Neuronal stem cell (in vitro differentiated cells): ENCODE data around the gene ISYNA1.

Experiments
- DNase-seq: peaks from one replicate; pipeline ENCODE4 v3.0.0-alpha.2; 2013; ENCODE audit warnings: low spot score
- H2AFZ ChIP-seq: one replicate; pipeline ENCODE4 v1.6.1; 2013; ENCODE audit warnings: mild to moderate bottlenecking, low read length, inconsistent platforms
- H2AK5ac ChIP-seq: 2 replicates; pipeline ENCODE4 v1.6.1; 2013; ENCODE audit warnings: low read depth, mild to moderate bottlenecking, inconsistent platforms, low read length, moderate library complexity, mixed read lengths
- H2BK120ac ChIP-seq: 2 replicates; pipeline ENCODE4 v1.6.1; 2013; ENCODE audit warnings: low read depth, mild to moderate bottlenecking, inconsistent platforms, low read length, moderate library complexity, mixed read lengths
- H2BK12ac ChIP-seq: one replicate; pipeline ENCODE4 v1.6.1; 2013; ENCODE audit warnings: low read length, inconsistent platforms
- H2BK15ac ChIP-seq: 2 replicates; pipeline ENCODE4 v1.6.1; 2013; ENCODE audit warnings: mild to moderate bottlenecking, low read length, inconsistent platforms, mixed read lengths
- H2BK5ac ChIP-seq: one replicate; pipeline ENCODE4 v1.6.1; 2013; ENCODE audit warnings: inconsistent platforms, mild to moderate bottlenecking, low read length, moderate library complexity
- H3K14ac ChIP-seq: one replicate; pipeline ENCODE4 v1.6.1; 2013; ENCODE audit warnings: low read length, inconsistent platforms
- H3K18ac ChIP-seq: 2 replicates; pipeline ENCODE4 v1.6.1; 2013; ENCODE audit warnings: low read length, inconsistent platforms
- H3K23ac ChIP-seq: 2 replicates; pipeline ENCODE4 v1.6.1; 2013; ENCODE audit warnings: low read depth, mild to moderate bottlenecking, mixed read lengths, low read length, inconsistent platforms; ENCODE audit not compliant: poor library complexity
- H3K27ac ChIP-seq: replicated peaks from 3 replicates; pipeline ENCODE4 v1.5.1; 2013; ENCODE audit warnings: low read length, inconsistent platforms
- H3K27me3 ChIP-seq, 3 experiments: 2 replicates each; pipeline ENCODE4 v1.6.1; 2013; ENCODE audit warnings: low read length in 3 of 3, mild to moderate bottlenecking in 2 of 3, inconsistent platforms in 1 of 3, low read depth in 1 of 3, mixed read lengths in 1 of 3, moderate library complexity in 1 of 3; ENCODE audit not compliant: control insufficient read depth in 3 of 3, insufficient read depth in 3 of 3
- H3K36me3 ChIP-seq, 2 donors: replicated peaks in 1 of 2; 2 replicates each; pipeline ENCODE4 v1.6.1; 2013; ENCODE audit warnings: low read length in 2 of 2; ENCODE audit not compliant: control insufficient read depth in 2 of 2, insufficient read depth in 2 of 2
- H3K4ac ChIP-seq: 2 replicates; pipeline ENCODE4 v1.6.1; 2013; ENCODE audit warnings: inconsistent platforms, mild to moderate bottlenecking, low read length, moderate library complexity
- H3K4me1 ChIP-seq, 2 donors: 1 replicate in 1 of 2; 2 replicates in 1 of 2; pipeline ENCODE4 v1.6.1; 2013; ENCODE audit warnings: low read length in 2 of 2, low read depth in 1 of 2; ENCODE audit not compliant: control insufficient read depth in 2 of 2, insufficient read depth in 1 of 2
- H3K4me2 ChIP-seq: one replicate; pipeline ENCODE4 v1.6.1; 2013; ENCODE audit warnings: mild to moderate bottlenecking, low read length, inconsistent platforms; ENCODE audit not compliant: insufficient read depth, poor library complexity, severe bottlenecking
- H3K4me3 ChIP-seq, 2 donors: 2 replicates each; pipeline ENCODE4 v1.5.1; 2013; ENCODE audit warnings: low read length in 2 of 2, mild to moderate bottlenecking in 2 of 2, inconsistent platforms in 1 of 2, moderate library complexity in 1 of 2
- H3K79me1 ChIP-seq: one replicate; pipeline ENCODE4 v1.6.1; 2013; ENCODE audit warnings: low read depth, mild to moderate bottlenecking, inconsistent platforms, low read length, moderate library complexity
- H3K9ac ChIP-seq: one replicate; pipeline ENCODE4 v1.6.1; 2013; ENCODE audit warnings: mild to moderate bottlenecking, low read depth, low read length, inconsistent platforms; ENCODE audit not compliant: poor library complexity
- H3K9me3 ChIP-seq, 2 donors: replicated peaks in 1 of 2; 2 replicates each; pipeline versions ENCODE3 to v1.6.1; 2013; ENCODE audit warnings: low read length in 2 of 2, mild to moderate bottlenecking in 2 of 2, inconsistent platforms in 1 of 2, low read depth in 1 of 2, mixed read lengths in 1 of 2, moderate library complexity in 1 of 2; ENCODE audit not compliant: control insufficient read depth in 2 of 2, insufficient read depth in 1 of 2
- H4K8ac ChIP-seq: one replicate; pipeline ENCODE4 v1.6.1; 2013; ENCODE audit warnings: low read depth, mild to moderate bottlenecking, inconsistent platforms, low read length, moderate library complexity
- H4K91ac ChIP-seq: one replicate; pipeline ENCODE4 v1.6.1; 2013; ENCODE audit warnings: low read length, low read depth, mild to moderate bottlenecking, inconsistent platforms; ENCODE audit not compliant: poor library complexity
- WGBS, 2 donors: extraction: QIAGEN DNeasy Blood & Tissue Kit; methylation state at CpG; one replicate each; pipeline ENCODE4 v1.1.7; 2013; ENCODE audit warnings: missing lambda C conversion rate in 2 of 2, mixed read lengths in 1 of 2; ENCODE audit not compliant: insufficient read length in 2 of 2, insufficient replicate concordance in 1 of 2; ENCODE audit errors: extremely low coverage in 2 of 2; 5-methylcytosine and 5-hydroxymethylcytosine counted together

Gene ISYNA1

DNA sequence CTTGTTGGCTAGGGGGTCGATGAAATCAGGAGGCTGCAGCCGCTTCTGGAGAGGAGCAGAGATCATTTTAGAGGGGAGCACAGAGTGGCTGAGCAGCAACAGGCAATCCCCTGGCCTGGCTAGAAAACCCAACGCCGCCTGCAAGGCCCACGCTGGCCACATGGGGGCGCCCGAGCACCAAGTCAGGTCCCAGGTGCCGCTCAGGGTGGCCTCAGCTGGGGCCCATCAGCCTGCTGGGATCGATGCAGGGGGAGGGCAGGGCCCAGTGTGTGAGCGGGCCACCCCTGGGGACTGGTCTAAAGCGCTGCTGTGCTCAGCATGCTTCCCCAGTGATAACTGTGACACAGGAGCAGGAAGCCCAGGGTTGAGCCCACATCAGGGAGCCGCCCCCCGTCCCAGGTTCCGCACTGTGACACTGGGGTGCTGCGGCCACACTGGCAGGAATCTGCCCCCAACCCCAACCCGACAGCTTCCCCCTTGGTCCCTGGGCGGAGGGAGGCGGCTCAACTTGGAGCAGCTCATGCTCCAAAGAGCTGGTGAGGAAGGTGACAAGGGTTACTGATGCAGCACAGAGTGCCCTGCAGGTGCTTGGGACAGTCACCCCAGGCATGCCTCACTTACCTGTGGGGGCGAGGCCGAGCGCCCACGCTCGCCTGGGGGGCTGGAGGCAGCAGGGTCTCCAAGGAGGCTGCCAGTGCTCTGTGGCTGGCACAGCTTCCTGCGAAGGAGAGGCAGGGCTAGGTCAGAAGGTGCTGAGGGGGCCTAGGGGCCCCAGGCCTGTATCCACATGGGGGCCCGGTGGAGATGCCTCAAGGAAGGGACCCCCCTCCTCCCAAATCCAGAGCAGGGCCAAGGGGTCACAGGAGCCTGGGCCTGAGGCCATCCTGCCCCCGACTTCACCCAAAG, 13.3 kb upstream of the ISYNA1 start:
- Histone ChIP-seq H3K4me1 (peaks cover 15 to 29% of the 10 kb centered on the region in 2 donors), H3K4ac (no peak overlapping the region), H3K27me3 (no peaks in the 10 kb centered on the region), H3K9me3 (no peaks in the 10 kb centered on the region), H2BK15ac (peak overlapping the region; percentile 21), H2BK120ac (peak overlapping the region; percentile 17), H3K4me3 (no peak overlapping the region), H2AK5ac (peak overlapping the region; percentile 97), H3K23ac (peak overlapping the region; percentile 25), H4K8ac (no peak overlapping the region), H2BK12ac (peak overlapping the region; percentile 41), H3K4me2 (no peak overlapping the region), H3K79me1 (peaks cover 3% of the 10 kb centered on the region), H3K27ac (no peak overlapping the region), H3K18ac (peak overlapping the region; percentile 78), H3K9ac (peak overlapping the region; percentile 50), H2AFZ (peak overlapping the region; percentile 49), H3K36me3 (peaks cover 19 to 39% of the 10 kb centered on the region in 2 donors), H2BK5ac (no peak overlapping the region), H4K91ac (no peak overlapping the region), H3K14ac (peak overlapping the region; percentile 82)
- WGBS, 2 donors: no CpG with 5 or more reads among the region's 26 CpGs
- peak; percentile 74 for DNase-seq

DNA sequence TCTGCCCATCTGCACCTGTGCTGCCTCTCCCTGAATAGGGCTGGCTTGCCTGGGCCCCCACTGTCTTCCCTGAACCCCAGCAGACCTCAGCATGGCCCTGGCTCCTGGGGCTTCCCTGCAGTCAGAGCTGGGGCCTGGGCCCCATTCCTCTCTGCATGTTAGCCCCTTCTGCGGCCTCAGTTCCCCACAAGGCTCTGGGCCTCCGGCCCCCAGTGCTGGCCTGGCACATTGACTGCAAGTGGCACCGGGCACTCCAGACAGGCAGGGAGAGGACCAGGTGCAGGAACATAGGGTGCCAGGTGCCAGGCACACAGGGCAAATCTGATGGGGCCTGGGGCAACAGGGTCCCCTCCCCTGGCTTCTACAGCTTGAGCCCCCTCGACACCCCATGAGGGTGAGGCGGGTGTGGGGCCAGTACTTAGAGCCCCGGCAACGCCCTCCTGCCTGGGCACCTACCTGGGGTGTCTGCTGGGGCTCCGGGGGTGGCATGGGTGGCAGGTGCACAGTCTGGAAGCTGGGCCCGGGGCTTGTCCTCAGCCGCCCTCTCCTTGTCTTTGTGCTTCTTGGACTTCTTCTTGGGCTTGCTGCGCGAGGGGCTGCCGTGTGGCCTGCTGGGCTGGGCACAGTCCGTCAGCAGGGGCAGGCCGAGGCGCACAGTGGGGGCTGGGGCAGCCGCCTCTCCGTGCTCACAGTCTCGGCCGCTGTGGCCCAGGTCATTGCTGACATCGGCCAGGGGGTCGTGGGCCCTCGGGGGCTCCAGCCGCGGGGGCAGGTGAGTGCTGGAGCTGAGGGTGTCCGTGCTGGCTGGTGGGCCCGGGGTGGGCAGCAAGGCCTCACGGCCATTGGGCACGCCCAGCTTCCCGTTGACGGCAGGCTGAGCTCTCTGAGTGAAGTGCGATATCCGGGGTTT, 12.3 kb upstream of the ISYNA1 start:
- no CpG with 5 or more reads among the region's 33 CpGs for WGBS, 2 donors

DNA sequence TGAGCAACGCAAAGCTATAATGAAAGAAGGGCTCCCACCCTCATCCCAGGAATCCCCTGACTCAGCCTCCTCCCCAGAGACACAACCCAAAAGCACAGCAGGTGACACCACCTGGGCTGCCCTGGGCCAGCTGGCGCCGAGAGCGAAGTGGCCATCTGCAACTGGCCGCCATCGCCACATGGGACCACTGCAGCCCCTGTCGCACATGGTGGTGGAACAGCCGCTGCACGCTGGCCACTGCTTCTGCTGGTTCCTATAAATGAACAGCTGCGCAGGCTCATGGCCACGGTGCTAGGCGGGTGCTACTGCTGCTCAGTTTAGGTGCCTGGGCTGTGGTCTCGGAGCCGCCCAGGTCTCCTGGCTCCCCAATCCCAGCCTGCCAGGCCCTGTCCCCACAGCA, 11.6 kb upstream of the ISYNA1 start:
- Histone ChIP-seq H2BK12ac (no peak overlapping the region), H2BK120ac (no peak overlapping the region), H3K18ac (no peak overlapping the region), H4K91ac (no peak overlapping the region), H2AFZ (no peak overlapping the region), H3K4me2 (no peak overlapping the region), H3K4me3 (no peak overlapping the region), H2BK15ac (peak overlapping the region; percentile 30), H3K27me3 (no peaks in the 10 kb centered on the region), H2BK5ac (no peak overlapping the region), H4K8ac (peak overlapping the region; percentile 17), H3K23ac (no peak overlapping the region), H3K36me3 (peaks cover 24 to 46% of the 10 kb centered on the region in 2 donors), H3K4me1 (peaks cover 15 to 29% of the 10 kb centered on the region in 2 donors), H3K9me3 (no peaks in the 10 kb centered on the region), H3K79me1 (peaks cover 3% of the 10 kb centered on the region), H3K4ac (no peak overlapping the region), H3K14ac (no peak overlapping the region), H2AK5ac (peak overlapping the region; percentile 97), H3K27ac (no peak overlapping the region), H3K9ac (peak overlapping the region; percentile 21)
- no CpG with 5 or more reads among the region's 14 CpGs for WGBS, 2 donors
- DNase-seq: no peak

More for the DNA sequence above, 12.3 kb upstream of the ISYNA1 start:
- H3K18ac ChIP-seq: peak overlapping the region; percentile 86
- H3K36me3 ChIP-seq: peaks cover 22 to 41% of the 10 kb centered on the region in 2 donors
- peak overlapping the region; percentile 89 for H2BK15ac ChIP-seq
- no peak overlapping the region for H2AFZ ChIP-seq
- peak overlapping the region; percentile 92 for H2BK12ac ChIP-seq
- H3K79me1 ChIP-seq: peaks cover 3% of the 10 kb centered on the region
- H3K4me1 ChIP-seq: peaks cover 15 to 29% of the 10 kb centered on the region in 2 donors
- H3K4me2 ChIP-seq: no peak overlapping the region
- no peak overlapping the region for H2BK5ac ChIP-seq
- H2BK120ac ChIP-seq: no peak overlapping the region
- no peak overlapping the region for H3K27ac ChIP-seq
- H3K9ac ChIP-seq: no peak overlapping the region
- H3K14ac ChIP-seq: peak overlapping the region; percentile 94
- no peak overlapping the region for H3K4me3 ChIP-seq
- no peak for DNase-seq
- H3K27me3 ChIP-seq: no peaks in the 10 kb centered on the region
- no peak overlapping the region for H4K8ac ChIP-seq
- peak overlapping the region; percentile 78 for H3K4ac ChIP-seq
- peak overlapping the region; percentile 97 for H2AK5ac ChIP-seq
- no peak overlapping the region for H4K91ac ChIP-seq
- peak overlapping the region; percentile 37 for H3K23ac ChIP-seq
- no peaks in the 10 kb centered on the region for H3K9me3 ChIP-seq
